ENCODE data around the gene ATP5F1D. TPM values are rescaled to one million over a fixed set of nuclear protein-coding genes. Genes with fewer than 3 reads are reported as not detected.
A peak's percentile ranks its signal among the peaks of the same experiment; 100 is the strongest.

Gene ATP5F1D
- total and polyA plus RNA-seq, 2 of the 13 experiments (the other 11 are each of a cell fraction or from before 2014, with no cell fraction given): 39.4 to 78.7 TPM

DNA sequence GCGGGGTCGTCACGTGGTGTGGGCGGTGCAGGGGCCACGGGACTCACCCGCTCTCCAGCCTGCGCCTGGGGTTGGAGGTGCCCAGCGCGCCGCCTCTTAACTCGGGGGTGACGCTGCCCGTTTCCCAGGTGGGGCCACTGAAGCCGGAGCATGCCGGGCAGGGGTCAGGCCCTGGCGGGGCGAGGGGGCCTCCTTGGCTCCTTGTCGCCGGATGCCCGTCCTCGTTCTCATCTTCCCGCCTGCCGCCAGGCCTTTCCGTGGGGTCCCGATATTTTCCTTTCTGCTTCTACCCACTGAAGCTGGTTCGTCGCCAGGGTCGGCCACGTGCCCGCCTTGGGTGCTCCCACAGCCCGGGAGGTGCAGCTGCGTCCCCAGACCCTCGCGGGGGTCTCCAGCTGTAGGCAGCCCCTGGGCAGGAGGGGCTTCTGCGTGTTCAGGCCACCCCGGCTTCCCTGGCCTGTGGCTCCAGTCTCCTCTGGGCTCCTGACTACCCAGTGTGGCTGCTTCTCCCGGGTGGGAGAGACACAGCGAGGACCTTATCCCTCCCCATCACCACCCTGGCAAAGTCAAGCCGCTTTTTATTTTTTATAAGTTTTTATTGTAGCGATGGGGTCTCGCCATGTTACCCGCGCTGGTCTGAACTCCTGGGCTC, 34.6 kb downstream of the ATP5F1D start (continued):
- no peak for TF ChIP-seq ZNF101 (CRISPR knock-in tag; IDR thresholded peaks at IDR 0.05; ENCODE audit: borderline replicate concordance, low read depth)
- 0 out of 2 replicates have a peak, but pooled peaks have one; percentile 10 for TF ChIP-seq KAT8 (CRISPR knock-in tag; IDR thresholded peaks at IDR 0.05)
- TF ChIP-seq ARHGAP35 (CRISPR knock-in tag; IDR thresholded peaks at IDR 0.05; ENCODE audit: borderline replicate concordance): 0 out of 2 replicates have a peak, but pooled peaks have one; percentile 54
- peak; percentile 35; the same call in 1 of the 2 replicates for TF ChIP-seq PHF8 (CRISPR knock-in tag; IDR thresholded peaks at IDR 0.05)
- TF ChIP-seq ZNF747 (CRISPR knock-in tag; IDR thresholded peaks at IDR 0.05; ENCODE audit: borderline replicate concordance): no peak
- no peak for TF ChIP-seq SP140L (CRISPR knock-in tag; IDR thresholded peaks at IDR 0.05; ENCODE audit: borderline replicate concordance)
- no peak for TF ChIP-seq ZNF350 (CRISPR knock-in tag; IDR thresholded peaks at IDR 0.05; ENCODE audit: borderline replicate concordance, low read depth)
- TF ChIP-seq HDAC1 (CRISPR knock-in tag; IDR thresholded peaks at IDR 0.05): peak; percentile 81
- TF ChIP-seq KMT2A (CRISPR knock-in tag; IDR thresholded peaks at IDR 0.05): 0 out of 2 replicates have a peak, but pooled peaks have one; percentile 37
- no peak for TF ChIP-seq IKZF1 (IDR thresholded peaks at IDR 0.05)
- TF ChIP-seq TAF1 (CRISPR knock-in tag; IDR thresholded peaks at IDR 0.05): peak; percentile 40; the same call in 1 of the 2 replicates
- no peak for TF ChIP-seq ZNF17 (CRISPR knock-in tag; IDR thresholded peaks at IDR 0.05)
- no peak for TF ChIP-seq GZF1 (CRISPR knock-in tag; IDR thresholded peaks at IDR 0.05)
- TF ChIP-seq RXRA (CRISPR knock-in tag; IDR thresholded peaks at IDR 0.05): peak; percentile 58; the same call in 1 of the 2 replicates
- peak; percentile 40; the same call in 1 of the 2 replicates for TF ChIP-seq CBFB (CRISPR knock-in tag; IDR thresholded peaks at IDR 0.05)
- no peak for TF ChIP-seq ZBTB40 (IDR thresholded peaks at IDR 0.05)
- 0 out of 2 replicates have a peak, but pooled peaks have one; percentile 4 for TF ChIP-seq ZBTB40 (CRISPR knock-in tag; IDR thresholded peaks at IDR 0.05)
- no peak for TF ChIP-seq POLR2A (IDR thresholded peaks at IDR 0.05; ENCODE audit: insufficient read depth in 1 of 2, low read depth in 2 of 2, low read length in 2 of 2)
- TF ChIP-seq CENPX (CRISPR knock-in tag; IDR thresholded peaks at IDR 0.05): no peak
- 0 out of 2 replicates have a peak, but pooled peaks have one; percentile 39 for TF ChIP-seq ZSCAN5A (CRISPR knock-in tag; IDR thresholded peaks at IDR 0.05; ENCODE audit: borderline replicate concordance)

Data from HepG2 (cell line).